GM12878 (cell line): Measurements from ENCODE around the gene SPATA3. TPM values are rescaled to one million over a fixed set of nuclear protein-coding genes. Genes with fewer than 3 reads are reported as not detected.
A peak's percentile ranks its signal among the peaks of the same experiment; 100 is the strongest.

Experiments
- ATF7 ChIP-seq: fragments of 450-650 bp; IDR thresholded peaks from 2 replicates; pipeline ENCODE4 v1.6.1; 2016; ENCODE audit warnings: low read depth, mild to moderate bottlenecking
- BCL11A ChIP-seq: IDR thresholded peaks from 2 replicates; pipeline ENCODE4 v1.6.1; 2011; ENCODE audit warnings: low read depth, low read length
- CBX5 ChIP-seq: sonication (generic); IDR thresholded peaks from 2 replicates; pipeline ENCODE4 v1.6.1; 2016; ENCODE audit warnings: low read depth, moderate library complexity, mild to moderate bottlenecking, inconsistent platforms
- CREM ChIP-seq: IDR thresholded peaks from 2 replicates; pipeline ENCODE4 v1.6.1; 2014; ENCODE audit warnings: antibody characterized with exemption, low read depth
- EGR1 ChIP-seq, 2 experiments: IDR thresholded peaks; 1 replicate in 1 of 2; 2 replicates in 1 of 2; pipeline ENCODE4 v1.6.1; 2011 to 2012; ENCODE audit warnings: low read depth in 2 of 2, low read length in 2 of 2, borderline replicate concordance in 1 of 2, mild to moderate bottlenecking in 1 of 2, moderate library complexity in 1 of 2
- EP300 ChIP-seq, 2 experiments: fragments of 150-350 bp in 1 of 2; IDR thresholded peaks; 2 replicates each; pipeline ENCODE4 v1.6.1; 2011 to 2012; ENCODE audit warnings: low read depth in 2 of 2, low read length in 2 of 2, borderline replicate concordance in 1 of 2, improper control_type of control experiment in 1 of 2, inconsistent platforms in 1 of 2; ENCODE audit not compliant: control insufficient read depth in 1 of 2
- IRF4 ChIP-seq: IDR thresholded peaks from 2 replicates; pipeline ENCODE4 v1.6.1; 2011; ENCODE audit warnings: low read depth, low read length
- KAT2A ChIP-seq: conservative IDR thresholded peaks from 2 replicates; pipeline ENCODE4 v1.6.1; 2011; ENCODE audit warnings: low read depth, low read length; ENCODE audit not compliant: control insufficient read depth
- KDM1A ChIP-seq: fragments of 200-600 bp; sonication (generic); IDR thresholded peaks from 2 replicates; pipeline ENCODE4 v1.6.1; 2016; ENCODE audit warnings: borderline replicate concordance
- MAX ChIP-seq: IDR thresholded peaks from 2 replicates; pipeline ENCODE4 v1.6.1; 2012; ENCODE audit warnings: low read depth, low read length, improper control_type of control experiment
- MTA2 ChIP-seq: fragments of 450-650 bp; IDR thresholded peaks from 2 replicates; pipeline ENCODE4 v1.6.1; 2016; ENCODE audit warnings: low read depth, mild to moderate bottlenecking, moderate library complexity
- MTA3 ChIP-seq: IDR thresholded peaks from 2 replicates; pipeline ENCODE4 v1.6.1; 2012; ENCODE audit warnings: low read length, inconsistent platforms, borderline replicate concordance
- NBN ChIP-seq: fragments of 450-650 bp; IDR thresholded peaks from 2 replicates; pipeline ENCODE4 v1.6.1; 2016
- NR2F1 ChIP-seq: fragments of 450-650 bp; conservative IDR thresholded peaks from 2 replicates; pipeline ENCODE4 v1.6.1; 2017; ENCODE audit warnings: mild to moderate bottlenecking
- PAX5 ChIP-seq: IDR thresholded peaks from 2 replicates; pipeline ENCODE4 v1.6.1; 2011; ENCODE audit warnings: low read depth, low read length, borderline replicate concordance
- PAX8 ChIP-seq: fragments of 450-650 bp; IDR thresholded peaks from 2 replicates; pipeline ENCODE4 v1.6.1; 2017; ENCODE audit warnings: mild to moderate bottlenecking, moderate library complexity
- PKNOX1 ChIP-seq: fragments of 450-650 bp; IDR thresholded peaks from 2 replicates; pipeline ENCODE4 v1.6.1; 2016; ENCODE audit warnings: mild to moderate bottlenecking
- POLR2AphosphoS5 ChIP-seq: IDR thresholded peaks from 2 replicates; pipeline ENCODE4 v1.6.1; 2011; ENCODE audit warnings: mild to moderate bottlenecking, low read length, inconsistent platforms
- RELB ChIP-seq: fragments of 450-650 bp; IDR thresholded peaks from 2 replicates; pipeline ENCODE4 v1.6.1; 2017; ENCODE audit warnings: low read depth, mild to moderate bottlenecking, moderate library complexity
- RUNX3 ChIP-seq: IDR thresholded peaks from 2 replicates; pipeline ENCODE4 v1.6.1; 2012; ENCODE audit warnings: low read length, inconsistent platforms
- SPI1 ChIP-seq: IDR thresholded peaks from 2 replicates; pipeline ENCODE4 v1.6.1; 2011; ENCODE audit warnings: low read depth, mild to moderate bottlenecking, low read length, moderate library complexity, borderline replicate concordance; ENCODE audit not compliant: insufficient read depth
- SRF ChIP-seq, 2 experiments: IDR thresholded peaks; 2 replicates each; pipeline ENCODE4 v1.6.1; 2011; ENCODE audit warnings: low read depth in 2 of 2, low read length in 2 of 2, mild to moderate bottlenecking in 1 of 2, moderate library complexity in 1 of 2
- TBL1XR1 ChIP-seq: IDR thresholded peaks from 2 replicates; pipeline ENCODE4 v1.6.1; 2012; ENCODE audit warnings: low read depth, low read length, improper control_type of control experiment
- ZBED1 ChIP-seq: IDR thresholded peaks from 2 replicates; pipeline ENCODE4 v1.6.1; 2016; ENCODE audit warnings: borderline replicate concordance
- ZBTB11 ChIP-seq: fragments of 450-650 bp; formaldehyde crosslinking; IDR thresholded peaks from 2 replicates; pipeline ENCODE4 v1.5.0; 2022; ENCODE audit warnings: mild to moderate bottlenecking, missing genetic modification characterization
- ZNF274 ChIP-seq: IDR thresholded peaks from one replicate; pipeline ENCODE4 v1.8.0; 2011; ENCODE audit not compliant: insufficient read length, insufficient read depth
- ZSCAN29 ChIP-seq: fragments of 450-650 bp; IDR thresholded peaks from 2 replicates; pipeline ENCODE4 v1.6.1; 2017; ENCODE audit warnings: mild to moderate bottlenecking, moderate library complexity
- polyA plus RNA-seq, 11 experiments: library from polyadenylated mRNA; depleted of rRNA in 4 of 11; unstranded in 6 of 11; stranded (reverse) in 5 of 11; fragments of >200 nt; fragmentation: Nextera tagmentation in 4 of 11; fragmentation: Illumina TruSeq in 1 of 11; extraction: Ambion mirVana in 4 of 11; extraction: Trizol in 1 of 11; gene quantifications; 1 replicate in 1 of 11; 2 replicates in 10 of 11; pipeline versions ENCODE4 v1.2.1 to v1.2.3, GENCODE V29; 2011 to 2016; ENCODE audit warnings: inconsistent platforms in 2 of 11, missing spikeins in 2 of 11, low read depth in 1 of 11
- total RNA-seq, 4 experiments: library from RNA; depleted of rRNA in 3 of 4; stranded (reverse); fragments of >200 nt in 3 of 4; fragmentation: Illumina TruSeq in 1 of 4; extraction: Trizol in 1 of 4; gene quantifications; 2 replicates each; pipeline versions ENCODE4 v1.2.1 to v1.2.3, GENCODE V29; 2013 to 2021

The SPATA3 gene
- total and polyA plus RNA-seq, 10 of the 15 experiments (the other 5 are each of a cell fraction or from before 2014, with no cell fraction given): not detected

GRCh38 chr2:230947908-230948365, 48.0 kb upstream of the SPATA3 start (continued):
- TF ChIP-seq RELB (0 out of 2 replicates have a peak, but pooled peaks have one; percentile 58), ZSCAN29 (no peak), KAT2A (no peak), KDM1A (no peak), PKNOX1 (peak; percentile 50), NR2F1 (peak; percentile 87), SPI1 (peak; percentile 61; the same call in 1 of the 2 replicates), RUNX3 (no peak), POLR2AphosphoS5 (peak; percentile 67; the same call in 1 of the 2 replicates), BCL11A (no peak), ATF7 (peak; percentile 56; the same call in 1 of the 2 replicates), TBL1XR1 (no peak; the same call in 1 of the 2 replicates), NBN (0 out of 2 replicates have a peak, but pooled peaks have one; percentile 62), PAX5 (0 out of 2 replicates have a peak, but pooled peaks have one; percentile 39), IRF4 (peak; percentile 68), MAX (no peak), MTA2 (0 out of 2 replicates have a peak, but pooled peaks have one; percentile 30), SRF (IDR thresholded peaks at IDR 0.05; ENCODE audit: low read depth in 2 of 2, low read length in 2 of 2) (no peak), CREM (peak; percentile 56; the same call in 1 of the 2 replicates), PAX8 (no peak), MTA3 (no peak), EP300 (IDR thresholded peaks at IDR 0.05; ENCODE audit: borderline replicate concordance in 1 of 2, control insufficient read depth in 1 of 2, low read depth in 2 of 2, low read length in 2 of 2) (0 out of 4 replicates have a peak, but pooled peaks of 1 of the 2 experiments have one; percentile 6), EGR1 (IDR thresholded peaks at IDR 0.05; ENCODE audit: borderline replicate concordance in 1 of 2, low read depth in 2 of 2, low read length in 2 of 2) (peak in 1 of 2 experiments; percentile 96; a peak in 2 of 3 replicates), CBX5 (no peak), ZBTB11 (CRISPR knock-in tag) (no peak), ZBED1 (peak; percentile 35; the same call in 1 of the 2 replicates), ZNF274 (no peak)
